KBM-7 (cell line): ENCODE data around the gene IBTK.
"Not testable (repeated sequence)": the region's sequence is repeated elsewhere in the genome, so short reads cannot be mapped to it uniquely, and the experiment has no call there.

ENCODE experiments used
- DNase-seq: peaks from one replicate; pipeline ENCODE4 v3.0.0-alpha.2; 2015
- in situ Hi-C: fragments of 300-500 bp; cut with MboI; formaldehyde crosslinking; loops from 2 replicates; pipeline ENCODE4 v1.14.3; 2020; ENCODE audit warnings: low sequenced_read_pairs, low pct_unique_long_range_greater_than_20kb, mixed read lengths

Gene IBTK

GRCh38 chr6:82143041-82143481, 104.5 kb downstream of the IBTK start:
- in situ Hi-C loops = no loop called here
- DNase-seq = no peak

DNA sequence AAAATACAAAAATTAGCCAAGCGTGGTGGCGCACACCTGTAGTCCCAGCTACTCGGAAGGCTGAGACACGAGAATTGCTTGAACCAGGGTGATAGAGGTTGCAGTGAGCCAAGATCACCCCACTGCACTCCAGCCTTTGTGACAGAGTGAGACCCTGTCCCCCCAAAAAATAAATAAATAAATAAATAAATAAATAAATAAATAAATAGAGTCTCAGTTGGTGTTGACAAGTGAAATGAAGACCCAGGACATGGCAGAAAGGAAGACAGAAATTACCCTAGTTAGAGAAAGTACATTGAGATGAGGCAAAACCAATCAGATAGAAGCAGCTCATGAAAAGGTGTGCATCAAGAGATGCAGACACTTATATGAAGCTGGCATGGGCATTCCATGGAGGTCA, 105.0 kb downstream of the IBTK start:
- DNase-seq = no peak
- in situ Hi-C loops = no loop called here

DNA sequence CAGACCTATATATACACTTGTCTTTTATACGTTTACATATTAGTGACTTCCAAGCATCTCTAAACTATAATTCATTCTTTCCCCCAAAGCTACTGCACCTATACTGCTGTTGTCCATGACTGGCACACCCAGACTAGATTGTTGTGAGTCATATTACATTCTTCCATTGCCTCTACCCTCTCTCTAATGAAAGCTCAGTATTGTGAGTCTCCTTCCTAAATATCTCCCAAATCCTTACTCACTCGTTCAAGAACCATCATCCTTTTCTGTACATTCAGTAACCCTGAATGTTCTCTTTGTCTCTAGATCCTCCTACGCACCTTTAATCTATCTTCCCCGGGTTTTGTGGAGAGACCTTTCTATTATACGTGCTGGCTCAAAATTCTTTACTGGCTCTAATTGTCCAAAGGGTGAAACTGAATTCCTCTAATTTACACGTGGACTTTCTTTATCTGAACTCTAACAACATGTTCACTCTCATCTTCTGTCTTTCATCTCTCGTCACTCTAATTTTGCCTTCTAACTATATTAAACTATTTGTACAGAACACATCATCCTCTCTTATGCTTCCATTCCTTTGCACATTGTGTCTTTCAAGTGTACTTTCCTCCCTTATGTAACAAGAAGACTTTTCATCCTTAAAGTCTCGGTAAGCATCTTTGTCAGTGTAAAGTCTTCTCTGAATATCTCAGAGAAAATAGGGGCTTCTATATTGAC, 109.3 kb downstream of the IBTK start:
- DNase-seq = no peak
- in situ Hi-C loops = no loop called here

GRCh38 chr6:82131441-82131840, 116.1 kb downstream of the IBTK start:
- DNase-seq = no peak
- in situ Hi-C loops = no loop called here

GRCh38 chr6:82129797-82130196, 117.7 kb downstream of the IBTK start:
- no peak for DNase-seq
- in situ Hi-C loops = no loop called here

DNA sequence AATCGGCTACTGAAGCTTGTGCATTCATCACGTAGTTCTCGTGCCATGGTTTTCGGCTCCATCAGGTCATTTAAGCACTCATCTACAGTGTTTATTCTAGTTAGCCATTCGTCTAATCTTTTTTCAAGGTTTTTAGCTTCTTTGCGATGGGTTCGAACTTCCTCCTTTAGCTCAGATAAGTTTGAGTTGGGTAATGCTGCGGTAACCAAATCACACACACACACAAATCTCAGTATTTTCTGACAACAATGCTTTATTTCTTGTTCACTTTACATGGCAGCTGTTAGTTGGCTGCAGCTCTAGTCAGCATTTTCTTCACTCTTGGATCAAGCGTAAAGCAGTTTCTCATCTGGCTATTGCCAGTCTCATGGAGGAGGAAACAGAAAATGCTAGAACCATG, 118.6 kb downstream of the IBTK start:
- DNase-seq, in situ Hi-C loops: not testable (repeated sequence)

DNA sequence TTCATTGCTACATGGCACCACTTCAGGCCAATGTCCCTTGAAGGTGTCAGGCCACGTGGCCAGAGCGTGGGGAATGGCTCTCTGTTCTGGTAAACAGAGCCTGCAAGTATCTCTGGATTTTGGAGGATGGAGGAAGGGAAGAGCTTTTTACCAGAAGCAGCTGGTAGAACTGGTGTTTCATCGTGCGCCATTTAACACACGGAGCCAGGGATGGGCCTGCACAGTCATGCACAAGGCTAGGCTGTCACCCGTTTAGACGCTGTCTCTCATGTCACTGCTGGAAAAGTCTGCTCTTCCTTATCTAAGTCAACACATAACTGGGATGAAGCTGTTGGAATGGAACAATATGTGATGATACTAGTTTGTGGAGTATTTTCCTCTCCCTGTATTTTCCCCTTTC, 123.9 kb downstream of the IBTK start:
- in situ Hi-C loops = no loop called here
- DNase-seq = no peak
